ENCODE data around the gene PYROXD2.

The PYROXD2 gene

GRCh38 chr10:98414932-98415730 lies at the start of gene PYROXD2:
PYROXD2 (minus strand) TSS chr10:98415182; CDS start chr10:98415135, 47 bp downstream.
- Histone ChIP-seq H3K27me3 (ENCODE audit: insufficient read depth, low read length) (no peaks in the 10 kb centered on the region), H3K4me1 (ENCODE audit: insufficient read depth, low read length) (peaks cover 3% of the 10 kb centered on the region), H3K9me3 (ENCODE audit: low read length) (no peaks in the 10 kb centered on the region), H3K4me3 (ENCODE audit: low read length) (peak within 1 kb of the TSS; percentile 58), H3K36me3 (ENCODE audit: insufficient read depth, low read length) (peaks cover 11% of the 10 kb centered on the region), H2AFZ (ENCODE audit: low read depth, low read length) (no peak within 1 kb of the TSS)

DNA sequence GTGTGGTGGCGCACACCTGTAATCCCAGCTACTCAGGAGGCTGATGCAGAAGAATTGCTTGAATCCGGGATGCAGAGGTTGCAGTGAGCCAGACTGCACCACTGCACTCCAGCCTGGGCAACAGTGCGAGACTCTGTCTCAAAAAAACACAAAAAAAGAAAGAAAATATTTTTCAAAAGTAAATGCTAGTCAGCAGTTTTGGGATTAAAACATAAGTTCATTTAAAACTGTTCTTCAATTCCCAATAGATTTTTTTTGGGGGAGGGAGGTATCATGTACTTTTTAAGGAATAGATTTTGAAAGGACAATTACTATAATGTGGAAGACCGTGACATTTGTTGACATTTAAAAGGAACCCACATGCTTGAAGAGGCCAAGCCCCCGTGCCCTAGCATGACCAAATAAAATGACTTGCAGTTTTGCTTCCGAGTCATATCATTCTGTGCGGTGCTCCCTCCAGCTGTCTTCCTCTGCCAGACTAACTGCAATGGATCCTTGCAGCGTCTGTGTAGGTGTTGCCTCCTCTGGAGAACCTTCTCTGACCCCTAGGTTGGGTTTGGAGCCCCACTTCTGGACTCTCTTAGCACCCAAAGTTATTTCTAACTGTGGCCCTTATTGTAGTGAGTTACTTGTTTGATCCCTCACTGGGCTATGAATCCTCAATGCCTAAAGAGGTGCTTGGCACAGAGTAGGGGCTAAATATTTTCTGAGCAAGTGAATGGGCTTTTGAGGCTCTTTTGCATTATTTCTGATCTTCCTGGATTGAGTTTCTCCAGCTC lies 49.2 kb upstream of the PYROXD2 start:
- no peak overlapping the region for H3K4me3 ChIP-seq (ENCODE audit: low read length)
- no peaks in the 10 kb centered on the region for H3K36me3 ChIP-seq (ENCODE audit: insufficient read depth, low read length)
- peaks cover 4% of the 10 kb centered on the region for H3K4me1 ChIP-seq (ENCODE audit: insufficient read depth, low read length)
- no peaks in the 10 kb centered on the region for H3K9me3 ChIP-seq (ENCODE audit: low read length)
- H2AFZ ChIP-seq (ENCODE audit: low read depth, low read length) = no peak overlapping the region
- peaks cover 11% of the 10 kb centered on the region for H3K27me3 ChIP-seq (ENCODE audit: insufficient read depth, low read length)

GRCh38 chr10:98463016-98463415 lies 48.0 kb upstream of the PYROXD2 start:
- H2AFZ ChIP-seq (ENCODE audit: low read depth, low read length) = no peak overlapping the region
- no peak overlapping the region for H3K4me3 ChIP-seq (ENCODE audit: low read length)
- peaks cover 4% of the 10 kb centered on the region for H3K4me1 ChIP-seq (ENCODE audit: insufficient read depth, low read length)
- no peaks in the 10 kb centered on the region for H3K27me3 ChIP-seq (ENCODE audit: insufficient read depth, low read length)
- no peaks in the 10 kb centered on the region for H3K36me3 ChIP-seq (ENCODE audit: insufficient read depth, low read length)
- no peaks in the 10 kb centered on the region for H3K9me3 ChIP-seq (ENCODE audit: low read length)

- H3K9me3 ChIP-seq (ENCODE audit: low read length) = no peaks in the 10 kb centered on the region
- no peak overlapping the region for H3K4me3 ChIP-seq (ENCODE audit: low read length)
- H3K27me3 ChIP-seq (ENCODE audit: insufficient read depth, low read length) = no peaks in the 10 kb centered on the region
- H2AFZ ChIP-seq (ENCODE audit: low read depth, low read length) = no peak overlapping the region
- H3K4me1 ChIP-seq (ENCODE audit: insufficient read depth, low read length) = peaks cover 7% of the 10 kb centered on the region
- no peaks in the 10 kb centered on the region for H3K36me3 ChIP-seq (ENCODE audit: insufficient read depth, low read length)
Observed at GRCh38 chr10:98461500-98461842, 46.5 kb upstream of the PYROXD2 start.

- H3K36me3 ChIP-seq (ENCODE audit: insufficient read depth, low read length) = no peaks in the 10 kb centered on the region
- H2AFZ ChIP-seq (ENCODE audit: low read depth, low read length) = no peak overlapping the region
- no peaks in the 10 kb centered on the region for H3K27me3 ChIP-seq (ENCODE audit: insufficient read depth, low read length)
- peaks cover 12% of the 10 kb centered on the region for H3K4me1 ChIP-seq (ENCODE audit: insufficient read depth, low read length)
- no peaks in the 10 kb centered on the region for H3K9me3 ChIP-seq (ENCODE audit: low read length)
- no peak overlapping the region for H3K4me3 ChIP-seq (ENCODE audit: low read length)
Observed at GRCh38 chr10:98460837-98461499, 46.0 kb upstream of the PYROXD2 start.

DNA sequence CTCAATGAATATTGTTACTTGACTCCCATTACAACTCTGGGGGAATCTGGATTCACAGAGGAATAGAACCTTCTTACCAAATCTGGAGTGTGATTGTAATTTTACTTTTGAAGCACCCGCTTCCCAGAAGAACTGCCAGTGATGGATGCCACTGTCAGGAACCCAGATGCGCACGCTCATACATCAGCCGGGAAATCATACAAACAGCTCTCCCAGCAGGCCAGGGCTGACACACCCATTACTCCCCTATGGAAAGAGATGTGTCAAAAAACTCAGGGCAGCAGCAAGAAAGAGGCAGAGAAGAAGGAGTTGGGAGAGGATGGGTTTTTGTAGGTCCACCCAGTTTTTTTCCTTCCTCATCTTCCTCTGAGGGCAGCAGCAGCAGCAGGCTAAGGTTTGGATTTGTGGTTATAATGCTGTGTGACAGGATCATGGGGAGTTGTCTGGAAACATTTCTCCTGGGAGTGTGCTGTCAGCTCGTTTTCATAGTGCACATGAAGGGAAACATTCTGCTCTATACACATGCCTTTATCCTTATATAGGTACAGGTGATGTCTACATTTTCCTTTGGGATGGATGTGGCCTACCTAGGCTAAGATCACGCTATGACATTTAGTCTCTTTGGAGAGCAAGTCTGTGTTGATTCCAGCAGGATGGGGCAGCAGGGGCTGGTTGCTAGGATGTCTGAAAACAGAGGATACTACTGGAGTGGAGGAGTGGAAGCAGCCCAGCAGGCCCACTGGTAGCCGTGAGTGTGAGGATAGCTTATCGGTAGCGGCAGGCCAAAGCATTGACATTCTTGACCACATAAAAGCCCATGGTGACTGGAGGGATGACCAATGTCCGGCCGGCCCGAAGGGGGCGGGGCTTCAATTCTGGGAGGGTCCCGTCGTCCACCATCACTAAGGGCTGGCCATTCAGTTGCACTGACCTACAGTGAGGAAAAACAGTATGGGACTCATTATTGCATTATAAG lies 44.1 kb upstream of the PYROXD2 start:
- Histone ChIP-seq H3K36me3 (ENCODE audit: insufficient read depth, low read length) (no peaks in the 10 kb centered on the region), H3K4me3 (ENCODE audit: low read length) (no peak overlapping the region), H3K27me3 (ENCODE audit: insufficient read depth, low read length) (no peaks in the 10 kb centered on the region), H3K4me1 (ENCODE audit: insufficient read depth, low read length) (peaks cover 14% of the 10 kb centered on the region), H3K9me3 (ENCODE audit: low read length) (no peaks in the 10 kb centered on the region), H2AFZ (ENCODE audit: low read depth, low read length) (no peak overlapping the region)

- Histone ChIP-seq H3K9me3 (ENCODE audit: low read length) (no peaks in the 10 kb centered on the region), H3K27me3 (ENCODE audit: insufficient read depth, low read length) (no peaks in the 10 kb centered on the region), H3K36me3 (ENCODE audit: insufficient read depth, low read length) (no peaks in the 10 kb centered on the region), H2AFZ (ENCODE audit: low read depth, low read length) (no peak overlapping the region), H3K4me1 (ENCODE audit: insufficient read depth, low read length) (peaks cover 14% of the 10 kb centered on the region), H3K4me3 (ENCODE audit: low read length) (no peak overlapping the region)
Observed at GRCh38 chr10:98457721-98458120, 42.7 kb upstream of the PYROXD2 start.

DNA sequence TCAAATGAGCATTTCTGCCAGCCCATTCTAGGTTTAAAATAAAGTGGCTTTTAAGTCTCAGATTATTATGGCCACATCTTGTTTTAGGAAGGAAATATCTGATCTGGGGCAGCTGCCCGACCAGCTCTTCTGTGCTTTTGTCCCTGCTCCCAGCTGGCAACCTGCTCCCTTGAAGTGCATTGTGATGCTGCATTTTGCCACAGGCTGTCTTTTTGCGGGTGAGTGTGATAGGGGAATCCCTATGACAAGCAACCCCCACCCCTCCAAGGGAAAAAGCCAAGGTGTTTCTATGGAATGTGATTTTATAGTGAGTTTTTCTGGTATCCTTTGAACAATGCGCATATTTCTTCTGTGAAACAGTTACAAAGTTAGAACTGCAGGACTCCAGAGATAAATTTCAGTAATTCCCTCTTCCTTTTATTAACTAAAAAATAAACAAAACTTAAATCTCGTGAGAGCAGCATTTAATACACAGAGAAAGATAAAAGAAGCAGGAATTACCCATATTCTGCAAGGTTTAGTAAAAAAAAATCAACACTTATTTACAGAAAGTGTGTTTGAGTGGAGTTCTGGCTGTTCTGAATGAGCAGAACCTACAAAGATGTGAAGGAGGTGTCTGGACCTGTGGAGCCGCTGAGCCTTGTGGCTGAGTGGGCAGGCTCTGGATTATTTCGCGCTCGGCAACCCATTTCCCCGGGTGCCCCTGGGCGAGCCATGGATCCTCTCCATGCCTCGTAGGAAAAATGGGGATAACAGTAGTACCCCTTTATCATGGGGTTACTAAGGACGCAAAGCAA lies 41.9 kb upstream of the PYROXD2 start:
- Histone ChIP-seq H3K4me3 (ENCODE audit: low read length) (no peak overlapping the region), H2AFZ (ENCODE audit: low read depth, low read length) (no peak overlapping the region), H3K27me3 (ENCODE audit: insufficient read depth, low read length) (no peaks in the 10 kb centered on the region), H3K36me3 (ENCODE audit: insufficient read depth, low read length) (no peaks in the 10 kb centered on the region), H3K9me3 (ENCODE audit: low read length) (no peaks in the 10 kb centered on the region), H3K4me1 (ENCODE audit: insufficient read depth, low read length) (peaks cover 14% of the 10 kb centered on the region)

DNA sequence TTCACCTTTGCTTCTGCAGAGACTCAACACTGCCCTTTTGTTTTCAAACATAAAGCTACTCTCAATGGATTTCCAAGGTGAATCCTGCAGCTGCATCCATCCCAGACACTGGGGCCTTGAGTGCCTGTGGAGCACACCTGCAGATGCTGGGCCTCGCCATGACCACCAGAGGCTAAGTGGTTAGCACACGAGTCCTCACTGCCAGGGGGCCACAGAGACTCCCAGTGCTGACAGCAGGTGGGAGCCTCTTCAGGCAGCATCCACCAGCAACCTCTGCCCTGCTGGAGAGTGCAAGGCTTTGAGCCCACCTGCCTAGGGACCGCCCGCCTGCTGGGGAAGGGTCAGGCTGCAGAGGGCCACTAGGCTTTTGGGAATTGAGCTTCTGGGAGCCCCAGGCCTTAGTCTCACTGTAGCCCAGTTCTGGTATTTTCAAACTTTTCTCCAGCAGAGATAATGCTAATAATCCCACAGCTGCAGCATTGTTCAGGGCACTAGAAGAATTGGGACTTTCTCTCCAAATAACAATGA lies 41.1 kb upstream of the PYROXD2 start:
- no peaks in the 10 kb centered on the region for H3K27me3 ChIP-seq (ENCODE audit: insufficient read depth, low read length)
- H2AFZ ChIP-seq (ENCODE audit: low read depth, low read length) = no peak overlapping the region
- H3K36me3 ChIP-seq (ENCODE audit: insufficient read depth, low read length) = no peaks in the 10 kb centered on the region
- H3K4me1 ChIP-seq (ENCODE audit: insufficient read depth, low read length) = peaks cover 14% of the 10 kb centered on the region
- no peaks in the 10 kb centered on the region for H3K9me3 ChIP-seq (ENCODE audit: low read length)
- no peak overlapping the region for H3K4me3 ChIP-seq (ENCODE audit: low read length)

DNA sequence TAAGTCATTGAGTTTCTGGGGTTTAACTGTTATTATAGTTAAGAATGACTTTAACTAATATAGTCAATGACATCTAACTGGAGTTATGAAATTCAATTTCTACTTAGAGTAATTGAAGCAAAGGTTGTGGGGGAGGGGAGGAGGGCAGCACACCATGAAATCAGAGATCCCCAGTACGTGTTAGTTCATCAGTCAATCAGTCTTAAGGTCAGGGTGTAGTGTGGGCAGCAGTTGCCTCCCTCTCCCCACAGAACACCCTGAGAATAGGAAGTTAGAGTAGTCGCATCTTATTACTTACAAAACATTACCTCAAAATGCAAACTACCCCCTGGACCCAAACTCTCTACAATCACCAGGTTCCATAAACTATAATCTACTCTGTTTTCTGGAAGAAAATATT lies 38.7 kb upstream of the PYROXD2 start:
- Histone ChIP-seq H3K4me1 (ENCODE audit: insufficient read depth, low read length) (peaks cover 10% of the 10 kb centered on the region), H3K9me3 (ENCODE audit: low read length) (no peaks in the 10 kb centered on the region), H3K27me3 (ENCODE audit: insufficient read depth, low read length) (no peaks in the 10 kb centered on the region), H3K36me3 (ENCODE audit: insufficient read depth, low read length) (no peaks in the 10 kb centered on the region), H3K4me3 (ENCODE audit: low read length) (no peak overlapping the region), H2AFZ (ENCODE audit: low read depth, low read length) (no peak overlapping the region)

DNA sequence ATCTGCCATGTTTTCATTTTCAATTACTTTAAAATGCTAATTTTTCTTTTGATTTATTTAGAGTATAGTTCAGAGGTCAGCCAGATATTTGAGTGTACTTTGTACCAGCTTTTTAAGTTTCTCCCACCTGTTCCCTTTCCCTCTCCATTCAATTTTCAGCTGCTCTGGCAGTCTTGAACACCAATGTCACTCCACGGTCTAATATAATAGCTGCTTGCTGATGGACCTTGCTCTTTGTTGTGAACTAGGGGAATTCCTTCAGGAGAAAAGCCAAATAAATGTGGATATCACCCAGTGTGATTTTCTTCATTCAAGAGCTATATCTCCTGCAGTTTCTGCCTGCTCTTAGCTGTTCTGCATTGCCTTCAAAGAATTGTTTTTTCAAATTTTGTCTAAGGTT lies 35.6 kb upstream of the PYROXD2 start:
- Histone ChIP-seq H3K4me1 (ENCODE audit: insufficient read depth, low read length) (peaks cover 4% of the 10 kb centered on the region), H3K36me3 (ENCODE audit: insufficient read depth, low read length) (no peaks in the 10 kb centered on the region), H2AFZ (ENCODE audit: low read depth, low read length) (no peak overlapping the region), H3K4me3 (ENCODE audit: low read length) (no peak overlapping the region), H3K27me3 (ENCODE audit: insufficient read depth, low read length) (no peaks in the 10 kb centered on the region), H3K9me3 (ENCODE audit: low read length) (no peaks in the 10 kb centered on the region)

DNA sequence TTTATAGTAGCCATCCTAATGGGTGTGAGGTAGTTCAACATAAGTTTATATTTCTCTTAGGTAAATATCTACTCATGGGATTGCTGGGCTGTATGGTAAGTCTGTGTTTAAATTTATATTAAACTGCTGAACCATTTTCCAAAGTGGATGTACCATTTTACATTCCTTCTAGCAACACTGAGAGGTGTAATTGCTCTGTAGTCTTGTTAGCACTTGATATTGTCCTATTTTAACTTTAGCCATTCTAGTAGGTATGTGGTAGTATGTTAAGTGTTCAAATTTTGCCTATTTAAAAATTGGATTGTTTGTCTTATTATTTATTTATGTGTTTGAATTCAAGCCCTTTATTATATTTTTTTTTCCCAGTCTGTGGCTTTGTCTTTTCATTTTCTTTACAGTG lies 34.3 kb upstream of the PYROXD2 start:
- Histone ChIP-seq H3K4me3 (ENCODE audit: low read length) (no peak overlapping the region), H3K36me3 (ENCODE audit: insufficient read depth, low read length) (peaks cover 12% of the 10 kb centered on the region), H2AFZ (ENCODE audit: low read depth, low read length) (no peak overlapping the region), H3K27me3 (ENCODE audit: insufficient read depth, low read length) (no peaks in the 10 kb centered on the region), H3K9me3 (ENCODE audit: low read length) (no peaks in the 10 kb centered on the region), H3K4me1 (ENCODE audit: insufficient read depth, low read length) (peaks cover 4% of the 10 kb centered on the region)
